Fibroblast of skin of right quadriceps (primary cell): ENCODE measurements around the gene CDH13.
"Not testable (repeated sequence)": the region's sequence is repeated elsewhere in the genome, so short reads cannot be mapped to it uniquely, and the experiment has no call there.

Source experiments
- DNase-seq: peaks from one replicate; pipeline ENCODE4 v3.0.0-alpha.2; 2013

CDH13 gene

GRCh38 chr16:82899731-82900450, 273.1 kb downstream of the CDH13 start:
- no peak for DNase-seq

- no peak for DNase-seq
These were observed 273.8 kb downstream of the CDH13 start for GRCh38 chr16:82900559-82900958.

- DNase-seq = no peak
These were observed 285.2 kb downstream of the CDH13 start for GRCh38 chr16:82911925-82912324.

- DNase-seq = no peak
These were observed 288.5 kb downstream of the CDH13 start for GRCh38 chr16:82915139-82915824.

GRCh38 chr16:82917886-82918595, 291.3 kb downstream of the CDH13 start:
- no peak for DNase-seq

GRCh38 chr16:82924075-82924854, 297.5 kb downstream of the CDH13 start:
- no peak for DNase-seq

GRCh38 chr16:82926500-82926899, 299.7 kb downstream of the CDH13 start:
- no peak for DNase-seq

- DNase-seq = not testable (repeated sequence)
These were observed 307.2 kb downstream of the CDH13 start for GRCh38 chr16:82933933-82934332.

- DNase-seq = no peak
These were observed 309.0 kb downstream of the CDH13 start for GRCh38 chr16:82935766-82936165.

- DNase-seq = peak; percentile 37
These were observed 310.3 kb downstream of the CDH13 start for GRCh38 chr16:82936941-82937551.

- DNase-seq = no peak
These were observed 311.3 kb downstream of the CDH13 start for GRCh38 chr16:82937926-82938520.

GRCh38 chr16:82943371-82943770, 316.6 kb downstream of the CDH13 start:
- peak; percentile 32 for DNase-seq

GRCh38 chr16:82945420-82946101, 318.8 kb downstream of the CDH13 start:
- no peak for DNase-seq

- DNase-seq = no peak
These were observed 320.9 kb downstream of the CDH13 start for GRCh38 chr16:82947698-82948097.

- DNase-seq = no peak
These were observed 322.2 kb downstream of the CDH13 start for GRCh38 chr16:82949016-82949415.

- DNase-seq = no peak
These were observed 326.7 kb downstream of the CDH13 start for GRCh38 chr16:82953517-82953916.

- peak; percentile 76 for DNase-seq
These were observed 327.6 kb downstream of the CDH13 start for GRCh38 chr16:82954224-82954929.

GRCh38 chr16:82955741-82956348, 329.1 kb downstream of the CDH13 start:
- DNase-seq = no peak

GRCh38 chr16:82957212-82957611, 330.4 kb downstream of the CDH13 start:
- DNase-seq = no peak

- DNase-seq = no peak
These were observed 334.1 kb downstream of the CDH13 start for GRCh38 chr16:82960918-82961317.
